ENCODE results near the gene ATRNL1.

The ATRNL1 gene

DNA sequence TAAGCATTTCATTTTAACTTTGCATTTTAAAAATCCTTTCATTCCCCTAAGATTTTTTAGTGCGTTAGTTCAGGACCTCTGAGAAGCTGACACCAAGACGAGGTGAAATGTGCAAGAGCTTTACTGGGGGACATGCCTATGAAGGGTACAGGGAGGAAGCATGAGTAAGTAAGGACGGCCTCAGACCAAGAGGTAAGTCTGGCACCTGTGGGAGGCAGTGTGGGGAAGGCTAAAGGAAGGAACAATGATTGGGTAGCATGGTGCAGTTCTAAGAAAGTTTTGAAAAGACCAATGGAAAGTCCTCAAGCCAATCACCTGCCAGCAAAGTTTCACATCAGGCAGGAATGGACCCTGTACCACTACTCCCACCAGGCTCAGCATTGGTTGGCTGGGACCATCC, 810.7 kb downstream of the ATRNL1 start:
- no peak for DNase-seq (ENCODE audit: low spot score)

DNA sequence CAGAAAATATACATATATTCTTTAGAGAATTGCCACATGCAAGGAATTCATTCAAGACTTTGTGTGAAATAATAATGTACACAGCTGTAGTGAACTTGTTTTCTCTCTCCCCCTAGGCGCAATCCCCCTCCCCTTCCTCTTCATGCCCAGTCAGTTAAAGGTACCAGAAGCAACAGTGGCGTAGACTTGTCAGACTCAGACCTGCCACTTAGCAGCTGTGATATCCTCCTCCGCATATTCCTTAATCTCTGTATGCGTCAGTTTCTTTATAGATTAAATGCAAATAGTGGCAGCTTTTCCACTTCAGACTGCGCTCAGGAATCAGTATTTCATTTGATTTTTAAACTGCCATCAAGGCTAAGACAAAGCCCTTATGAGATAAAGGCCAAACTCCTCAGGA, 815.9 kb downstream of the ATRNL1 start:
- no peak for DNase-seq (ENCODE audit: low spot score)

DNA sequence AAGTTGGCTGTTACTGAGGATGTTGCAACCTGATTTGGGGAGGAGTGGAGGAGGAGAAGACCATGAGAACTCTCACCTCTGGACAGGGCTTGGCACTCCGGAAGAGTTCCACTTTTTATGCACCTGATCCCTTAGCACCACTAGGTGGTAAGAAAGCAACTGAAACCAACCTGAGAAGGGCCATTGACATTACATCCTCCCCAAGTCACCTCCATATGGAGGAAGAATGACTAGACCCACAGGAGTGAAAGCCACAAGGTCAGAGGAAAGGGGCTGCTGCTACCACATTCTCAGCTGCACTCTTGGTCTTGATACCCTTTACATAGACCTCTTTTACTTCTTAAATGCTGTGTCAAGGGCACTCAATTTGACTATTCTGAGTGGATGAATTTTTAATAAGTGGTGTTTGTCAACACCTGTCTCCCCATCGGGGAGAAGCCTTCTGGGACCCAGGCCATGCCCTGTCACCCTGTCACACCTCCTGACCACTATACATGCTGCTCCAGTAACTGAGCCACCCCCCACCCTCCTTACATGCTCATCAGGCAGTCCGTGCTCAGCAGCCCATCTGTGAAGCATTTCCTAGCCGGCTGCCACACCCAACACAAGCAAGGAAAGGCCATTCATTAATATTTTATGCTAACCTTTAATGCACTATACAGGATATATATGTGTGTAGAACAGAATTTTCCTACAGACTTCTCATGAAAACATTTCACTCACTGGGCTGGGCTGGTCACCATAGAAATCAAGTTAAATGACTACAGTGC, 817.0 kb downstream of the ATRNL1 start:
- no peak for DNase-seq (ENCODE audit: low spot score)

DNA sequence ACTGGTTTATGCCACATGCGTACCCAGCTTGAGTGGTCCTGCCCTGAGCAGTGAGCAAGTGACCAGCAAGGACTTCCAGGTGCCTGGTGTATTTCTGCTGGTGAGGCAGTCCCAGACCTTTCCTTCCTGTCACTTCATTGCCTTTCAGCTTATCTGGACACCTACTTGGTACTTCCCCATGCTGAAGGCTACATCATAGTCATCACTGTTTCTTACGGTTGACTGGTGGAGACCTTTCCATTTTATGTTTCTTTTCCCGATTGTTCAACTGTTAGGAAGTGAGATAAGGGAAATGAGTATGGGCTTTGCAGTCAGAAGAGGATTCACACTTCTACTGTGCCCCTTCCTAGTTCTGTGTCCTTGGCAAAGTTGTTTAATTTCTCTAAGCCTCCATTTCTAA, 821.3 kb downstream of the ATRNL1 start:
- no peak for DNase-seq (ENCODE audit: low spot score)

DNA sequence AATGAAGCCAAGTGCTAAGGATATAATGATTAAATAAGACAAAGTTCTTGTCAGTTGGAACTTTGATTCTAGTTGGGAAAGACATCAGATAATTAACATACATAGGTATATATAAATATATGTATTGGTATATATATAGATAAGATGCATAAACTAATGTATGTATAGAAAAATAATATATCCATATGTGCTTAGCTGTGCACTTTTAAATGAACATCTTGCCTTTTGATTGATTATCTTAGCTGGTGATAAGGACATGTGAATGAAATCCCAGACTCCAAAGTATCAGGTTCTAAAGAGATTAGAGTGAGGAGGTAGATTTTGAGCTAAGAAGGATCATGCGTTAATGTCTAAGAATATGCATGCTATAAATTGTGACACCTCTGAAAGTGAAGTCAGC, 822.3 kb downstream of the ATRNL1 start:
- no peak for DNase-seq (ENCODE audit: low spot score)

DNA sequence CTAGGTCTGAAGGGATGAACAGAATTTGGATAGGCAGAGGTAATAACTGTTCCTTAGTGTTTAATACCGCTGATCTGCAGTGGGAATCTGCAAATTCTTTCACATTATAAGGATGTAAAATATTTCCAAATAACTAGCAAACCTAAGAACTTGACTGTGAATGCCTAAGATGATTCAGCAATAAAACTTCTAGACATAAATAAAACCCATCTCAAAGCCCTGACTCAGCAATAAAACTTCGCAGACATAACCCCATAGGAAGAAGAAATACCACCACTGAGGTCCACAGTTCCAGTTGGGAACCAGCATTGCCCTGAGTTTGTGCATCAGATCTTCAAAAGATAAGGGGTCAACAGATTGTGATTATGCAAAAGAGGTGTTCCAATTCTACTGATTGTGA, 825.6 kb downstream of the ATRNL1 start:
- DNase-seq (ENCODE audit: low spot score) = no peak

DNA sequence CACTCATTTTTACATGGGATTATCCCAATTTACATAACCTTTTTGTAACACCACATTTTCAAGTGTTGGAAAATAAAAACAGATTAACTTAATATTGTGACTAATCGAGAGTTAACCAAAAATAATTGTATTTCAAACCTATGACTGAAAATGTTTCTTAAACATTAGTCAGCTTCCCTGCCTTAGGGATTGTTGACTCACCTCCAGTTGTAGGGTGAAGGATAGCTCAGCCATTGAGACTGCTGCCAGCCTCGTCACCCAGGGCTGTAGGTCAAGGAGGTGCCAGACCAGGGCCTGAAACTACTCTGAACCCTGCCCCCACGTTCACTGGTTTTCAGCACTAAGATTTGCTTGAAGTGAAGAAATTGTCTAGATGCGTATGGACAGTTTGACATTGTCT, 828.6 kb downstream of the ATRNL1 start:
- DNase-seq (ENCODE audit: low spot score) = no peak

DNA sequence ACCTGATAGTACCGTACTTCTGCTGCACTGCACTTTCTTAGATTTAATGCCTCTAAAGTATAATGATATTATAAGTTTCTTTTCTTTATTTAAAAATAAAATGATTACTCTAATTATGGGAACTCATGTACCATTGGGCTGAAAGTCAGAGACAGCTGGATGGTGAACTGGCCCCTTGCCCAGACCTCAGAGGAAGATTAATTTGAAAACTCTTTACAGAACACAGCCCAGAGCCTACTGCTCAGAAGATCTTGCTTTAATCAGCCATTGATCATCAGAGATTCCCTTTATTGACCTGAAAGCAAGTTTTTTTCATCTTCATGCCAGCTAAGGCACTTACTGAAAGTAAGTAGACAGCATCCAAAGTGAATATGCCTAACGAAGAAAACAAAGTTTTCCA, 838.1 kb downstream of the ATRNL1 start:
- DNase-seq (ENCODE audit: low spot score) = no peak

DNA sequence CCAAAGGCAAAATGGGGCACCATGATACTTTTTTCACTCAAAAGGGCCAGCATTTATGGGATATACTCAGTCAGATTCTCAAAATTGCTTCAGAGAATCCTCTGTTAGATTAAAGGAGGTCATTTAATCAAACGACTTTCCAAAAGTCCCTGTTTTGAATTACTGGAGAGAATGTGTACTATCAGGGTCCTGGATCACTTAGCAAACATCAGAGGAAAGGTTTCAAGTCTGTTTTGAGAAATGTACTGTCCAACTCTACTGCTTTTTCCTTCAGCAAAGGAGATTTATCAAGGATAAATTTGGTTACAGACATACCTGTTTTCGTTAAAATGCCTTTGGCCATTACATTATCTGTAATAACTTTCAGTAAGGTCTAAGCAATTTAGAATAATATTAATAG, 838.9 kb downstream of the ATRNL1 start:
- no peak for DNase-seq (ENCODE audit: low spot score)

DNA sequence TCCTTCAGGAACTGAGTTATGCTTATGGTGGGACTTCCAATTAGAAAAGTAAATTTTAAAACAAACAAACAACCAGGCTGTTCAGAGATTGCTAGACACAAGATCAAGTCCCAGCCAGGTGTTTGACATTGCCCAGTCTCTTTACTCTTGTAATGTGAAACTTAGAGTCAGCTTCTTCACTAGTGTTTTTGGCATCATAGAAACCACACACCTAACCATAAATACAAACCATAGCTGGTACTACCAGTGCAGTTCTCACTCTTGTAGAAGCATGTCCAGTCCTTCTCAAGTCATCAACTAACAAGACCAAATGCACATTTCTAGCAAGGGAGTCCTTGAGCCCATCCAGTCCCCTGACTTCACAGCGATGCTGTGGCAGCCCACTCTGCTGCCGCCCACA, 839.9 kb downstream of the ATRNL1 start:
- no peak for DNase-seq (ENCODE audit: low spot score)

DNA sequence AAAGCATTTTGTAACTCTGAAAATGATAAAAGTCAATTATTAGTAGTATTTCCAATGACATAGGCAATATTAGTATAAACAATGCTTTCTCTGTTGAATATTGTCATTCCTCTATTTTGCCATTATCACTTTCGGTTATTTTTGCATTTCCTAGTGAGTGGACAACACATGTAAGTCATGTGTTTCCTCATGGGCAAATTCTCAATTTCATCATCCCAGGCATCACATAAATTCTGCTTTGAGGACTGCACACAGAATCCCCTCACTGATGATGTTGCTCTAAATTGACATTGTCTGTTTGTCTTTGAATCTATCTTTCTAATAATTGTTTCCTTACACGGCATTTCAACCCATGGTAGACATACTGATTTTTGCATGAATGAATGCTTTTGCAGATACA, 842.6 kb downstream of the ATRNL1 start:
- DNase-seq (ENCODE audit: low spot score) = no peak

DNA sequence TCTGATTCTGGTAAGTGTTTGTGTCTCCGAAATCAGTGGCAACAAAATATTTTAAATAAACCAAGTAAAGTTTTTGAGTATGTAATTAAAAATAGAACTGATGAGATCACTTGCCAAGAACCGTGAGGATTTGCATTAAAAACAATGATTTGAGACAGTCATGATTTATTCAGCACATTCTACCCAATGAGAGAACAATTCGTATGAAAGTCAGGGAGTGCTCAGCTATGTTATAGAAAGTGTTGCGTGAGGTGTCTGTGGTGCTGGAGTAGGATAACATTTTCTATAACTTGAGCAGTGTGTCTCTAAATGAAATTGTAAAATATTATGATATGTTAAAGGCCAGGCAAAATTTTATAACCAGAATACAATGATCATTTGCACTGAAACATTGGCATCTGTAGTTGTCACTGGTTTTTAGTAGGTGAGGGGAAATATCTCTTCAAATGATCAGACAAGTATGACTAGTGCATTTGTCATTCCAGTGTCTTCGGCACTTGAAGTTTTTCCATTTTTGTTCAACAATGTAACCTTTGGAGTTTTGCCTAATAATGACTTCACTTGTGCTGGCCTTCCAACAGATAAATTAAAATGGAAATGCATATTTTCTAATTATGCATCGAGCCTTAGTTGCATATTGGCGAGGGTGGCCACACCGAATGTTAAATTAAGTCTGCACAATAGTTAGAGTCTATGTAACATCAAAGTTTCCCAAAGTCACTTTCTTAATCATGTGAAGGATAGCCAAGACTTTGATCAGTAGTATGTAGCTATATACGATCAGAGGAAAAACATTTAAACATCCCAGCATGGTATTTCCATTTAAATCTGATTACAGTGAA, 844.0 kb downstream of the ATRNL1 start:
- DNase-seq (ENCODE audit: low spot score) = no peak

DNA sequence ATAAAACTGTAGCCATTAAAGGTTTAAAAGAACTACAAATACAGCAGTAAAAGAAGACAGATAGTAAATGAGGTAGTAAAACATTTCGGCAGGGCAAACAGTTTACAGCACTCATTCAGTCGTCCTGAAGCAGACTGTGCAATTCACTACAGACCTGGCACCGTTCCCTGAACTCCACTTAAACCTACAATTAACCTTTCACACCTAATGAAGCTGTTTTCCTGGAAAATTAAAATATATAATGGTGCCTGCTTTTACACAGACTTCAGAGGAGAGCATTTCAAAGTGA, 844.5 kb downstream of the ATRNL1 start:
- DNase-seq (ENCODE audit: low spot score) = no peak

DNA sequence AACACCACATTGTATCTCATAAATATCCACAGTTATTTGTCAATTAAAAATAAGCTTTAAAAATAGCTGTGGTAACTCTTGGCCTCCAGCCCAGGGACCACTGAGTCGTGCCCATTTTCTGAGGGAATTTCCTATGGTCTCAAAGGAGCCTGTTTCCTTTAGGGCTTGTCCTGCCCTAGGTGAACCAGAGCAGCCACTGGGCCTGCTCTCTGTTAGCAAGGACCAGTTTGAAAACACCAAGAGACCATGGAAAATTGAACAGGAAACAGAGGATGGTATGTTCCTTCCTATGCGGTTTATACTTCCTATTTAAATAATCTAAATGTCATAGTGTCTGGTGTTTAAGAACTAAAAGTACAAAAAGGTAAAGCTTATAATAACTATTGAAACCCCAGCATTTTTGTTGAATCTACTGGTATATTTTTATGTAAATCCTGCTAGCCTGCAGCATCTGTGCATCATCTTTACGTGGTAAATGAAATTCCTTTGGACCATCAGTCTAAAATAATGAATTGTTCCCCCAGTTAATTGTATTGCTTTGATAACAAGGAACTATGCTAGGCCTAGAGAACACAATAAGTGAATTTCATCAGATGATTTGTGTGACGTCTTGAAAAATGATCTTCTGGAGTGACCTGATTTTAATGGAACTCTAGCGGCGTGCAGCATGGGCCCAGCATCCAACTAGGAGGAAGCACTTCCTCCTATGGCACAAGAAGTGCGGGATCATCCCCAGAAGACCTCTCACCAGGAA, 846.1 kb downstream of the ATRNL1 start:
- DNase-seq (ENCODE audit: low spot score) = no peak

DNA sequence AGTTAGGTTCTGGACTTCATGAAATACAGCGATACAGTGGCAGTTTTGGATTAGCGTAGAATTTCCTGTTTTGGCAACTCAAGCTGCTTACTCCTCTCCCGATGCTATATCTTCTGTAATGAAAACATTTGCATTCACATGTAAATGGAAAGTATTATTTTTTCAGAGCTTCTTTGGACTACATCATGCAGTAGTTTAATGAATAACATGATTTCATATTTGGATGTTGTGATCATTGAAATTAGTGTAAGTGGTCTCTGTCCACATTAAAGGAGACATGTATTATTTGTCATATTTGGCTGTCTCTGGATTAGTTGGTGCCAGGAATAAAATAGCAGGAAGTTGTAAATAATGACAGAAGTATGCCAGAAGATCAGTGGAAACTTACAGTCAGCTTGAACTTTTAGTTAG, 848.2 kb downstream of the ATRNL1 start:
- no peak for DNase-seq (ENCODE audit: low spot score)

DNA sequence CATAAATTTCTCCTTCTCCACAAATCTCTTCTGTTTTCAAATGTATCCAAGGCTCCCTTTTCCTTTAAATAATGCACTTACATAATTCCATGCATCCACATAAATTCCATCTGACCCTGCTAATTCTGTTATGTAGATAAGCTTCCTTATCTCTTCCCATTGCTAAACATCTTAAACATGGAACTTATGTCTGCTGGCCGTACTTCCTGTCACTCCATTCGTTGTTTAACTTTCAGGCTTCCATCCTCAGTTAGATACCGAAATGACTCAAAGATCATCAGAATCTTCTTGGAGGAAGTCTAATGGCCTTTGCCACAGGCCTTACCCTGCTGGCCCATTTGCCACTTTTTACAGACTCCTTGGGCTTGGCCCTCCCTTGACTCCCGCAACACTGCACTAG, 848.9 kb downstream of the ATRNL1 start:
- DNase-seq (ENCODE audit: low spot score) = no peak

DNA sequence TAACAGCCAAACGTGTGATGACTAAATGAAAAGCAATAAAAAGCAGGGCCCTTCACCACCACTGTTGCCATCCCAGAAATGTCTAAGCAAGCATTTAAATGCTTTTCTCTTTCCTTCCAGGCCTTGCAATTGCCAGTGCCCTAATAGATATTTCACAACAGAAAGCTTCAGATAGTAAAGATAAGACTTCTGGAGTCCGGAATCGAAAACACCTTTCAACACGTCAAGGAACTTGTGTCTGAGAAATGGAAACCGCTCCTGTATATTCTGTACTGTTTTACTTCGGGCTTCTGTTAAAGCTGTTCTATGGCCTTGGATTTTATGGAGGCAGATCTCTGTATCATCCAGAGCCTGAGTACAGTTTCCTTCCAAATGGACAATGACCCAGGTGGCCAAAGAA, 851.4 kb downstream of the ATRNL1 start:
- DNase-seq (ENCODE audit: low spot score) = no peak

DNA sequence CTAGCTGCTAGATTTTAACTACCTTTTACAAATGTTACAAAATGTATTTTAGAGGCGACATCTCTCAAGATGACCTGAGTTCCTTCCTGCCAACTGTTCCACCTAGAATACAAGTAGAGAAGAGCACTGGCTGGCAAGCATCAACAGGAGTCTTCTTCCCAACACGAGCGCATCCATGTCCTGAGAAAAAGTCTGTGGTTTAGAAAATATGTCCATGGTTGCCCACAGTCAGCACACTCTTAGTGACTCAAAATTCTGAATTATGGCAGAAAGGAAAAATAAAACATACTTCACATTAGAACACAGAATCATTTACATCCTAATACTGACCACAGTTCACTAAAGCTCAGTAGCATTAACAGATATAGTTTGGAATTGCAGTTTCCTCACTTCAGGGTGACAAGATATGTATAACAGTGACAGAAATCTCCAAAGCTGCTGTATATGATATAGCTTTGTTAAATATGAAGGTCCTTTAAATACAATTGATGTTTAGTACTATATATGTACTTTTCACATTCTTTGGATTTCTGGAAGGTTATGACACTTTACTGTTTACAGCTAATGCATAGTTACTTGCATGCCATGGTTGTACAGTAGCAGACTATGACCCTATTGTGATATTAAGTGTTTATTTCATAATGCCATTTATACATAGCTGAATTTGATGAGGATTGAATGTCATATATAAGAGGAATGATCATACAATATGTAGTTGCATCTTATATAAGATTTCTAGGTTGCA, 852.7 kb downstream of the ATRNL1 start:
- no peak for DNase-seq (ENCODE audit: low spot score)

DNA sequence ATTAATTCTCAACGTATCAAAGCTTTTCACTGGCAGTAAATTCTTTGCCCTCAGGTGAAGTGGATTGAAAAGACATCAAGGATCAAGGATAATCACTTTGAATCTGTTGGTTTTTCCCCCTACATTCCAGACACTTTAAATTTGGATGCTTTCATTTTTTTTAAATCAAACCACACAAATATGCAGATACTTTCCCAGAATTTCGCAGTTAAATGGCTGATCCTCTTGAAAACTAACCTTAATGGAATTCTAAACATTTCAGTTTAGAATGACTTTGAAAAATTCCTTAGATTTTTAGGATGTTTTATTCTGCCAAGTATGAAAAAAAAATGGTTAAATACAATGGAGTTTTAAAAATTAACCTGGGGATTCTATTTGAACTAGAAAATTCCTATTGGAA, 853.9 kb downstream of the ATRNL1 start:
- no peak for DNase-seq (ENCODE audit: low spot score)

DNA sequence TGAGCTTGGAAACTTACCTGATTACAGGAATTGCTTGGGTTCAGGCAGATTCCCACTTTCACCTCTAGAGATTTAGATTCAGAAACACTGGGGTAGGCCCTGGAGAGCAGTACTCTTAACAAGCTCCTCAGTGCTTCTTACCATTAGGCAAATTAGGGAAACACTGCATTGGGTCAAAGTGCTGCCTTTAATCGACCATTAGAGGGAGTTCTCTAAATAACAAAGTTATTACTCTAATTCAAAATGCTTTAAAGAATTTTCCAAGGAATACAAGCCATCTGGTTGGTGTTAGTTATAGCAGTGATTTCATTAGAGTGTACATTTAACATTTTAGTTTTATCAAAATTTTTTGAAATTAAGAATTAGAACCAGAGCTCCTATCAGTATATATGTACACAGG, 855.3 kb downstream of the ATRNL1 start:
- no peak for DNase-seq (ENCODE audit: low spot score)

DNA sequence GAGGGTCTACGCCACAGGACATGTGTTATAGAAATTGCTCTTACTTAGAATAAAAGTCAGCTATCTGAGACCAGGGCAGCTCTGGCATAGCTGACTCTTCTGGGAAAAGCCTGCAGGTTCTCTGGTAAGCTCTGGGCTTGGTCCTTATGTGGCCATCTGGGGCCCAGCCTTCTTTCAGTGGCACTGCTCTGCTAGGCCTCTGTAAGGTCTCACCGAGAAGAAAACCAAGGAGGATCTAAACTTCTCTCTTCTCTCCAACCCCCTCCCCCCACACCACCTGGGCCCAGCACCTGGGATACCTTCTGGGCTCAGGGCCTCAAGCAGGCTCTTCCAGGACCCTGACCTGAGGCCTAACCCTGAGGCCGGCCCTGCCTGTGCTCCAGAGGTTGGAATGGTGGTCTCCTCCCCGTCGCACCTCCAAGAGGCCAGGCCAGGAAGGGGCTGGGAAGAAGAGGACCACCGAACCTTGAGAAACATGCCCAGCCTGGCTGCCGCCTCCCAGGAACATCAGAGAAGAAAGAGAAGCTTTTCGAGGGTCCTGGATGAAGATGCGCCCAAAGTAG, 856.2 kb downstream of the ATRNL1 start:
- no peak for DNase-seq (ENCODE audit: low spot score)

DNA sequence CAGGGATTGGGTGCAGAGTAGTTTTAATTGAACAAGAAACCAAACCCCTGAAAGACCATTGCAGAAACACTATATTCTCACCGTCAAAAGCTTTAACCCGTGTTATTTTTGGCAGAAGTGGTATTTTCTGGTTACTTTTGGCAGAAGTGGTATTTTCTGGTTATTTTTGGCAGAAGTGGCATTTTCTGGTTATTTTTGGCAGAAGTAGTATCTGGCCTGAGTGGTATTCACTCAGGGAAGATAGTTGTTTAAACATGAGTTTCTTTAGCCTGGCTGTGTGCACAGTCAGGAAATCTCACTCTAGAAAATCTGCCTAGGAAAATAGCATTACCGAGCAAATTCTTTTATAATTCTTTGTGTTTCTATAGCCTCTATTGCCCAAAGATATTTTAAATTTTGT, 857.2 kb downstream of the ATRNL1 start:
- no peak for DNase-seq (ENCODE audit: low spot score)
